Astrocyte of the cerebellum (primary cell): ENCODE data around the gene IER5.
"Not testable (repeated sequence)": the region's sequence is repeated elsewhere in the genome, so short reads cannot be mapped to it uniquely, and the experiment has no call there.

Experiments
- DNase-seq: peaks from one replicate; pipeline ENCODE4 v3.0.0-alpha.2; 2011; ENCODE audit warnings: low read depth
- H3K4me3 ChIP-seq: 2 replicates; pipeline ENCODE4 v1.5.1; 2011; ENCODE audit warnings: mild to moderate bottlenecking, low read depth, low read length, moderate library complexity
- CTCF ChIP-seq: IDR thresholded peaks from 2 replicates; pipeline ENCODE4 v1.5.1; 2012; ENCODE audit warnings: low read length, low read depth, moderate library complexity, mild to moderate bottlenecking; ENCODE audit errors: missing control alignments
- in situ Hi-C: cut with HindIII; loops from 2 replicates; pipeline ENCODE4 v1.10.0; 2017; ENCODE audit warnings: low sequenced_read_pairs

Gene IER5

GRCh38 chr1:181050922-181051321 is 37.6 kb upstream of the IER5 start:
- no peak for DNase-seq
- H3K4me3 ChIP-seq: no peak overlapping the region
- in situ Hi-C loops: no loop called here
- no peak for TF ChIP-seq CTCF

GRCh38 chr1:181056560-181056959 is 31.9 kb upstream of the IER5 start:
- DNase-seq: no peak
- in situ Hi-C loops: no loop called here
- TF ChIP-seq CTCF: no peak
- H3K4me3 ChIP-seq: no peak overlapping the region

GRCh38 chr1:181057079-181057478 is 31.4 kb upstream of the IER5 start:
- DNase-seq: no peak
- H3K4me3 ChIP-seq: no peak overlapping the region
- in situ Hi-C loops: no loop called here
- TF ChIP-seq CTCF: no peak

GRCh38 chr1:181059435-181059834 is 29.1 kb upstream of the IER5 start:
- no peak overlapping the region for H3K4me3 ChIP-seq
- DNase-seq: no peak
- in situ Hi-C loops: no loop called here
- TF ChIP-seq CTCF: no peak

GRCh38 chr1:181060066-181060465 is 28.4 kb upstream of the IER5 start:
- no peak for TF ChIP-seq CTCF
- in situ Hi-C loops: no loop called here
- H3K4me3 ChIP-seq: no peak overlapping the region
- DNase-seq: no peak

- H3K4me3 ChIP-seq, in situ Hi-C loops, DNase-seq: not testable (repeated sequence)
These were observed 27.6 kb upstream of the IER5 start for GRCh38 chr1:181060947-181061346.

GRCh38 chr1:181061487-181061886 is 27.0 kb upstream of the IER5 start:
- no peak for DNase-seq
- no peak for TF ChIP-seq CTCF
- in situ Hi-C loops: no loop called here
- H3K4me3 ChIP-seq: no peak overlapping the region
